GM12892 (cell line): ENCODE results near the gene CHAC2.

Experiments used
- POLR2A ChIP-seq: IDR thresholded peaks from 2 replicates; pipeline ENCODE4 v1.6.1; 2011; ENCODE audit warnings: low read depth, low read length, control low read depth
- POLR2AphosphoS5 ChIP-seq: IDR thresholded peaks from 2 replicates; pipeline ENCODE4 v1.6.1; 2011; ENCODE audit warnings: low read depth, low read length, control low read depth
- TAF1 ChIP-seq: IDR thresholded peaks from 2 replicates; pipeline ENCODE4 v1.6.1; 2011; ENCODE audit warnings: low read depth, mild to moderate bottlenecking, control low read depth, low read length, borderline replicate concordance

DNA sequence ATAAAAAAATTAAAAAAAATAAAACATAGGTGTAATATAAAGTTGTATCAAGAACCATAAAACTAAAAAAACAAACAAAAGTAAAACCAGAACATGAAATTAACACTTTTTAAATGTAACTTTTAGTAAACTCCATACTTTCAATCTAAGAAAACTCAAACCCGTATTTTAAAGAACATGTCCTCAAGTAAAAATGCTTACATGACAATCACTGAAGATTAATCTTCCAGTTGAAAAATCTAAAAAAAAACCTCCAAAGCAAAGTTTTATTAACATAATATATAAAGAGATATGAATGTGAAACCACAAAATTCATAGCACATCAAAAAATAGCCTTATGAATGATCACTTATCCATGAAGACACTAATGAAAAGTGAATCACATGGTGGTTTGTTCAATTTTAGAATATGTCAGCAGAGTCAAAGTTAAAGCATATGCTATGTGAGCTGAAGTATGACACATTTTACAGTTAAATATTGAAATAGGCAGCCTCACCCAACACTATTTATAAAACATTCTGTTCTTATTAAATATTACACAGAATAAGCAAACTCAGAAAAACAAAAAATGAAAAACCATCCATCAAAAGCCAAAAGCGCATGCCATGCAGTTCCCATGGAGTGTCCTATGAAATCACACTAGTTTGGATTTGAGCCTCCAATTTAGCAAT lies 23.1 kb upstream of the CHAC2 start:
- TF ChIP-seq POLR2AphosphoS5 = no peak
- no peak for TF ChIP-seq POLR2A
- no peak for TF ChIP-seq TAF1
